ENCODE results near the gene FTCD.

DNA sequence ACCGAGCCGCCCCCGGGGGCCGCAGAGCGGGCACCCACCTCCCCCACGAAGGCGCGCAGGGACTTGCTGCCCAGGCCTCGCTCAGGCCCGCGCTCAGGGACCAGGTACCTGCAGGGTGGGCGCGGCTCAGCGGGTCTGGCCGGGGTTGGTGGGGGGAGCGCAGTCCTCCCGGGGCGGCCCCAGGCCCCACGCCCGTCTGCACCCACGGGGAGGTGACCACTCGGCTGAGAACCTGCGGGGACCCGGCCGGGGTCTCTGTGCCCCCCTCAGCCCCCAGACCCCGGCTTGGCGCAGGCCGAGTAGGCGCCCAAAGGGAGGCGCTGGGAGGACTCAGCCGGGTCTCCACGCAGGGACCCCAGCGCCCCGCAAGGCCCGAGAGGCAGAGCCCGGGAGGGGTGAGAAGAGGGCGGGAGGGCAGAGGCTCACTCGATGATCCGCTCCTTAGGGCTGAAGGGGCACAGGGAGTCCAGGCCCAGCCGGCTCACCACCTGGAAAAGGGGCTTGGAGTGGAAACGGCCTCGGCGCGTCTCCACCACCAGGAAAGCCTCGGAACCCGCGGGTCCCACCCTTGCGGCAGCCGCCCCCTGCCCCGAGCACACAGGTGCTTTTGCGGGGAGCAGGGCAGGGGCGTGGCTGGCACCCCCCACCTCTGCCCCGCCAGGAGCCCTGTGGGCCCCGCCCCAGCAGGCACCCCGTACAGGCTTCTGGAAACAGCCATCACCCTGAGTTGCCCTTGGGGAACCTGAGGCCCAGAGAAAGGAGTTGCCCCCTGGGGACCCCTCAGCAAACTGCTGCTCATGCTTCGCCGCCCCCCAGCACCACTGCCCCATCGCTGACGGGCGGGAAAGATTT lies 9.3 kb downstream of the FTCD start:
- TF ChIP-seq EZH2 (optimal IDR thresholded peaks at IDR 0.05; ENCODE audit: low read depth, low read length) (no peak), EZH2phosphoT487 (IDR thresholded peaks at IDR 0.05; ENCODE audit: low read length) (no peak)
- TF ChIP-seq, protein P1, sequence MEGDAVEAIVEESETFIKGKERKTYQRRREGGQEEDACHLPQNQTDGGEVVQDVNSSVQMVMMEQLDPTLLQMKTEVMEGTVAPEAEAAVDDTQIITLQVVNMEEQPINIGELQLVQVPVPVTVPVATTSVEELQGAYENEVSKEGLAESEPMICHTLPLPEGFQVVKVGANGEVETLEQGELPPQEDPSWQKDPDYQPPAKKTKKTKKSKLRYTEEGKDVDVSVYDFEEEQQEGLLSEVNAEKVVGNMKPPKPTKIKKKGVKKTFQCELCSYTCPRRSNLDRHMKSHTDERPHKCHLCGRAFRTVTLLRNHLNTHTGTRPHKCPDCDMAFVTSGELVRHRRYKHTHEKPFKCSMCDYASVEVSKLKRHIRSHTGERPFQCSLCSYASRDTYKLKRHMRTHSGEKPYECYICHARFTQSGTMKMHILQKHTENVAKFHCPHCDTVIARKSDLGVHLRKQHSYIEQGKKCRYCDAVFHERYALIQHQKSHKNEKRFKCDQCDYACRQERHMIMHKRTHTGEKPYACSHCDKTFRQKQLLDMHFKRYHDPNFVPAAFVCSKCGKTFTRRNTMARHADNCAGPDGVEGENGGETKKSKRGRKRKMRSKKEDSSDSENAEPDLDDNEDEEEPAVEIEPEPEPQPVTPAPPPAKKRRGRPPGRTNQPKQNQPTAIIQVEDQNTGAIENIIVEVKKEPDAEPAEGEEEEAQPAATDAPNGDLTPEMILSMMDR (IDR thresholded peaks at IDR 0.05; ENCODE audit: low read length), result no peak

Data from MM.1S (cell line).